GM21447 (cell line): ENCODE measurements around the gene LRP1B.

Experiments used
- ATAC-seq: cut with Tn5 transposase; IDR thresholded peaks from one replicate; pipeline ENCODE4 v1.9.1; 2021; ENCODE audit not compliant: unreplicated experiment

LRP1B gene

GRCh38 chr2:141791521-141791920, 339.3 kb downstream of the LRP1B start:
- no peak for ATAC-seq

- ATAC-seq = no peak
Measured at GRCh38 chr2:141782574-141782973, 348.2 kb downstream of the LRP1B start.

- no peak for ATAC-seq
Measured at GRCh38 chr2:141778315-141778835, 352.4 kb downstream of the LRP1B start.

GRCh38 chr2:141770530-141770929, 360.3 kb downstream of the LRP1B start:
- no peak for ATAC-seq

GRCh38 chr2:141767691-141768090, 363.1 kb downstream of the LRP1B start:
- no peak for ATAC-seq

- no peak for ATAC-seq
Measured at GRCh38 chr2:141767051-141767450, 363.8 kb downstream of the LRP1B start.

- ATAC-seq = no peak
Measured at GRCh38 chr2:141766225-141766624, 364.6 kb downstream of the LRP1B start.

GRCh38 chr2:141748616-141749015, 382.2 kb downstream of the LRP1B start:
- ATAC-seq = no peak

- no peak for ATAC-seq
Measured at GRCh38 chr2:141741652-141742051, 389.2 kb downstream of the LRP1B start.

- ATAC-seq = no peak
Measured at GRCh38 chr2:141737492-141738255, 393.1 kb downstream of the LRP1B start.

GRCh38 chr2:141736466-141736865, 394.4 kb downstream of the LRP1B start:
- ATAC-seq = no peak

GRCh38 chr2:141728886-141729285, 401.9 kb downstream of the LRP1B start:
- ATAC-seq = no peak

GRCh38 chr2:141728142-141728541, 402.7 kb downstream of the LRP1B start:
- ATAC-seq = no peak

- no peak for ATAC-seq
Measured at GRCh38 chr2:141724426-141724825, 406.4 kb downstream of the LRP1B start.

- ATAC-seq = no peak
Measured at GRCh38 chr2:141723814-141724213, 407.0 kb downstream of the LRP1B start.

GRCh38 chr2:141720476-141720875, 410.3 kb downstream of the LRP1B start:
- no peak for ATAC-seq

GRCh38 chr2:141714496-141714895, 416.3 kb downstream of the LRP1B start:
- no peak for ATAC-seq

- ATAC-seq = no peak
Measured at GRCh38 chr2:141711627-141712026, 419.2 kb downstream of the LRP1B start.

GRCh38 chr2:141710589-141711239, 420.1 kb downstream of the LRP1B start:
- no peak for ATAC-seq

- no peak for ATAC-seq
Measured at GRCh38 chr2:141709756-141710155, 421.1 kb downstream of the LRP1B start.

- no peak for ATAC-seq
Measured at GRCh38 chr2:141707486-141707885, 423.3 kb downstream of the LRP1B start.

- ATAC-seq = no peak
Measured at GRCh38 chr2:141704541-141704940, 426.3 kb downstream of the LRP1B start.
